ENCODE measurements around the gene TPM2.
A peak's percentile ranks its signal among the peaks of the same experiment; 100 is the strongest.
"Not testable (repeated sequence)": the region's sequence is repeated elsewhere in the genome, so short reads cannot be mapped to it uniquely, and the experiment has no call there.

Gene TPM2

GRCh38 chr9:35645736-35646135 lies 44.0 kb downstream of the TPM2 start:
- not testable (repeated sequence) for H3K36me3 ChIP-seq (ENCODE audit: insufficient read depth, low read length); H3K9me3 ChIP-seq (ENCODE audit: low read length); H3K4me1 ChIP-seq (ENCODE audit: insufficient read depth, low read length); H3K27me3 ChIP-seq (ENCODE audit: insufficient read depth, low read length); H2AFZ ChIP-seq (ENCODE audit: low read depth, low read length)
- peak overlapping the region; percentile 77 for H3K4me3 ChIP-seq (ENCODE audit: low read length)

- H3K4me1 ChIP-seq (ENCODE audit: insufficient read depth, low read length), result peaks cover 10% of the 10 kb centered on the region
- no peaks in the 10 kb centered on the region for H3K27me3 ChIP-seq (ENCODE audit: insufficient read depth, low read length)
- H2AFZ ChIP-seq (ENCODE audit: low read depth, low read length), result no peak overlapping the region
- H3K4me3 ChIP-seq (ENCODE audit: low read length), result no peak overlapping the region
- no peaks in the 10 kb centered on the region for H3K9me3 ChIP-seq (ENCODE audit: low read length)
- no peaks in the 10 kb centered on the region for H3K36me3 ChIP-seq (ENCODE audit: insufficient read depth, low read length)
These were observed 46.7 kb downstream of the TPM2 start for GRCh38 chr9:35643046-35643445.

GRCh38 chr9:35641478-35641877 lies 48.2 kb downstream of the TPM2 start:
- H3K36me3 ChIP-seq (ENCODE audit: insufficient read depth, low read length); H3K9me3 ChIP-seq (ENCODE audit: low read length); H3K27me3 ChIP-seq (ENCODE audit: insufficient read depth, low read length); H2AFZ ChIP-seq (ENCODE audit: low read depth, low read length); H3K4me1 ChIP-seq (ENCODE audit: insufficient read depth, low read length); H3K4me3 ChIP-seq (ENCODE audit: low read length): not testable (repeated sequence)

GRCh38 chr9:35640431-35640830 lies 49.3 kb downstream of the TPM2 start:
- H3K36me3 ChIP-seq (ENCODE audit: insufficient read depth, low read length); H3K4me1 ChIP-seq (ENCODE audit: insufficient read depth, low read length); H3K27me3 ChIP-seq (ENCODE audit: insufficient read depth, low read length); H2AFZ ChIP-seq (ENCODE audit: low read depth, low read length); H3K4me3 ChIP-seq (ENCODE audit: low read length); H3K9me3 ChIP-seq (ENCODE audit: low read length): not testable (repeated sequence)

- Histone ChIP-seq H3K9me3 (ENCODE audit: low read length) (no peaks in the 10 kb centered on the region), H2AFZ (ENCODE audit: low read depth, low read length) (no peak overlapping the region), H3K4me1 (ENCODE audit: insufficient read depth, low read length) (no peaks in the 10 kb centered on the region), H3K36me3 (ENCODE audit: insufficient read depth, low read length) (no peaks in the 10 kb centered on the region), H3K27me3 (ENCODE audit: insufficient read depth, low read length) (no peaks in the 10 kb centered on the region), H3K4me3 (ENCODE audit: low read length) (no peak overlapping the region)
These were observed 50.1 kb downstream of the TPM2 start for GRCh38 chr9:35639631-35640030.

- not testable (repeated sequence) for H3K27me3 ChIP-seq (ENCODE audit: insufficient read depth, low read length); H3K9me3 ChIP-seq (ENCODE audit: low read length); H3K4me1 ChIP-seq (ENCODE audit: insufficient read depth, low read length); H2AFZ ChIP-seq (ENCODE audit: low read depth, low read length); H3K36me3 ChIP-seq (ENCODE audit: insufficient read depth, low read length); H3K4me3 ChIP-seq (ENCODE audit: low read length)
These were observed 50.5 kb downstream of the TPM2 start for GRCh38 chr9:35639225-35639624.

GRCh38 chr9:35638751-35639150 lies 51.0 kb downstream of the TPM2 start:
- not testable (repeated sequence) for H3K4me3 ChIP-seq (ENCODE audit: low read length); H3K27me3 ChIP-seq (ENCODE audit: insufficient read depth, low read length); H3K9me3 ChIP-seq (ENCODE audit: low read length); H3K4me1 ChIP-seq (ENCODE audit: insufficient read depth, low read length); H3K36me3 ChIP-seq (ENCODE audit: insufficient read depth, low read length); H2AFZ ChIP-seq (ENCODE audit: low read depth, low read length)

- not testable (repeated sequence) for H3K4me3 ChIP-seq (ENCODE audit: low read length); H2AFZ ChIP-seq (ENCODE audit: low read depth, low read length); H3K9me3 ChIP-seq (ENCODE audit: low read length); H3K36me3 ChIP-seq (ENCODE audit: insufficient read depth, low read length); H3K27me3 ChIP-seq (ENCODE audit: insufficient read depth, low read length); H3K4me1 ChIP-seq (ENCODE audit: insufficient read depth, low read length)
These were observed 52.2 kb downstream of the TPM2 start for GRCh38 chr9:35637427-35637955.

- H3K36me3 ChIP-seq (ENCODE audit: insufficient read depth, low read length); H3K9me3 ChIP-seq (ENCODE audit: low read length); H2AFZ ChIP-seq (ENCODE audit: low read depth, low read length); H3K4me1 ChIP-seq (ENCODE audit: insufficient read depth, low read length); H3K27me3 ChIP-seq (ENCODE audit: insufficient read depth, low read length); H3K4me3 ChIP-seq (ENCODE audit: low read length): not testable (repeated sequence)
These were observed 52.9 kb downstream of the TPM2 start for GRCh38 chr9:35636877-35637246.

- Histone ChIP-seq H3K27me3 (ENCODE audit: insufficient read depth, low read length) (no peaks in the 10 kb centered on the region), H3K36me3 (ENCODE audit: insufficient read depth, low read length) (no peaks in the 10 kb centered on the region), H3K4me1 (ENCODE audit: insufficient read depth, low read length) (no peaks in the 10 kb centered on the region), H2AFZ (ENCODE audit: low read depth, low read length) (no peak overlapping the region), H3K9me3 (ENCODE audit: low read length) (no peaks in the 10 kb centered on the region), H3K4me3 (ENCODE audit: low read length) (no peak overlapping the region)
These were observed 53.4 kb downstream of the TPM2 start for GRCh38 chr9:35636135-35636876.

GRCh38 chr9:35635730-35636129 lies 54.0 kb downstream of the TPM2 start:
- Histone ChIP-seq H3K4me1 (ENCODE audit: insufficient read depth, low read length) (no peaks in the 10 kb centered on the region), H3K36me3 (ENCODE audit: insufficient read depth, low read length) (no peaks in the 10 kb centered on the region), H3K27me3 (ENCODE audit: insufficient read depth, low read length) (no peaks in the 10 kb centered on the region), H3K9me3 (ENCODE audit: low read length) (no peaks in the 10 kb centered on the region), H3K4me3 (ENCODE audit: low read length) (no peak overlapping the region), H2AFZ (ENCODE audit: low read depth, low read length) (no peak overlapping the region)
